NB4 (cell line): ENCODE measurements around the gene NXNL1.

Experiments used
- DNase-seq: peaks from one replicate; pipeline ENCODE4 v3.0.0; 2010; ENCODE audit warnings: low read depth
- H3K4me3 ChIP-seq: one replicate; pipeline ENCODE4 v1.5.1; 2011; ENCODE audit warnings: mild to moderate bottlenecking, low read depth, low read length, moderate library complexity
- MYC ChIP-seq: IDR thresholded peaks from 2 replicates; pipeline ENCODE4 v1.6.1; 2011; ENCODE audit warnings: low read depth, low read length
- POLR2A ChIP-seq: IDR thresholded peaks from 2 replicates; pipeline ENCODE4 v1.6.1; 2011; ENCODE audit warnings: mild to moderate bottlenecking; ENCODE audit not compliant: insufficient read length; ENCODE audit errors: extremely low read depth
- TF ChIP-seq, protein P1 (sequence below): IDR thresholded peaks from 2 replicates; pipeline ENCODE4 v1.6.1; 2011; ENCODE audit warnings: low read depth, low read length
- TF ChIP-seq, protein P2 (sequence below): IDR thresholded peaks from one replicate; pipeline ENCODE4 v1.5.1; 2012; ENCODE audit warnings: low read depth, low read length

Gene NXNL1

GRCh38 chr19:17470068-17470841, 9.5 kb upstream of the NXNL1 start, which contains the start of gene SLC27A1:
SLC27A1 (plus strand) TSS chr19:17470524; CDS start chr19:17470541, 17 bp downstream.
- peak; percentile 98 for DNase-seq
- TF ChIP-seq, protein P1, sequence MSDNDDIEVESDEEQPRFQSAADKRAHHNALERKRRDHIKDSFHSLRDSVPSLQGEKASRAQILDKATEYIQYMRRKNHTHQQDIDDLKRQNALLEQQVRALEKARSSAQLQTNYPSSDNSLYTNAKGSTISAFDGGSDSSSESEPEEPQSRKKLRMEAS = no peak
- TF ChIP-seq MYC (no peak), POLR2A (no peak)
- TF ChIP-seq, protein P2, sequence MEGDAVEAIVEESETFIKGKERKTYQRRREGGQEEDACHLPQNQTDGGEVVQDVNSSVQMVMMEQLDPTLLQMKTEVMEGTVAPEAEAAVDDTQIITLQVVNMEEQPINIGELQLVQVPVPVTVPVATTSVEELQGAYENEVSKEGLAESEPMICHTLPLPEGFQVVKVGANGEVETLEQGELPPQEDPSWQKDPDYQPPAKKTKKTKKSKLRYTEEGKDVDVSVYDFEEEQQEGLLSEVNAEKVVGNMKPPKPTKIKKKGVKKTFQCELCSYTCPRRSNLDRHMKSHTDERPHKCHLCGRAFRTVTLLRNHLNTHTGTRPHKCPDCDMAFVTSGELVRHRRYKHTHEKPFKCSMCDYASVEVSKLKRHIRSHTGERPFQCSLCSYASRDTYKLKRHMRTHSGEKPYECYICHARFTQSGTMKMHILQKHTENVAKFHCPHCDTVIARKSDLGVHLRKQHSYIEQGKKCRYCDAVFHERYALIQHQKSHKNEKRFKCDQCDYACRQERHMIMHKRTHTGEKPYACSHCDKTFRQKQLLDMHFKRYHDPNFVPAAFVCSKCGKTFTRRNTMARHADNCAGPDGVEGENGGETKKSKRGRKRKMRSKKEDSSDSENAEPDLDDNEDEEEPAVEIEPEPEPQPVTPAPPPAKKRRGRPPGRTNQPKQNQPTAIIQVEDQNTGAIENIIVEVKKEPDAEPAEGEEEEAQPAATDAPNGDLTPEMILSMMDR = no peak
- peak within 1 kb of the TSS; percentile 65 for H3K4me3 ChIP-seq

DNA sequence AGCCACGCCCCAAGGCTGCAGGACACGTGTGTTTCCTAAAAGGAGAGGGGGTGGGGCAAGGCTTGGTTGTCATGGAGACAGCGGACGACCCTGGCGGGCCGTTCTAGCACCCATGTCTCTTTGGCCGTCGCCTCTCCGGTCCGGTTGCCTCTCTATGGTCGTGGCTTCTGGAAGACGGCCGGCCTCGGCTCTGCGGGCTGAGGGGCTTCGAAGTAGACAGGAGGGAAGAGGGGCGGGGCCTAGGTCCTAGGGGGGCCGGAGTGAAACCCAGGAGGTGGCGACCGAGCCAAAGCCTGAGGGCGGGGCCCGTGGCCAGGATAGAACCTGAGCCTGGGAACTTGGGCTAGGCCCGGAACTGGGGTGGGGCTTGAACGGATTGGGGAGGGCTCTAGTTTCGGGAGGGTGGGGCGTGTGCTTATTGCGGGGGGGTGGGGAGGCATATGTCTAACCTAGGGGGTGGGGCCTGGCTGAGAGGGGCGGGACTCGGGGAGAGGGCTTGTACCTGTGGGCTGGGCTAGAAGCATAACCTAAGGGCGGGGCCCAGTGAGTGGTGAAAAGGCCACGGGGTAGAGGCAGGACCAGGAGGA, 8.8 kb upstream of the NXNL1 start:
- TF ChIP-seq MYC = no peak
- TF ChIP-seq POLR2A = no peak
- TF ChIP-seq, protein P2 = no peak
- TF ChIP-seq, protein P1 = no peak
- H3K4me3 ChIP-seq = peak overlapping the region; percentile 65
- peak; percentile 91 for DNase-seq

- peak overlapping the region; percentile 34 for H3K4me3 ChIP-seq
- TF ChIP-seq, protein P2 = no peak
- TF ChIP-seq, protein P1 = no peak
- no peak for TF ChIP-seq POLR2A
- TF ChIP-seq MYC = no peak
- no peak for DNase-seq
These were observed 8.4 kb upstream of the NXNL1 start for GRCh38 chr19:17469092-17469480.

GRCh38 chr19:17468302-17469091, 7.8 kb upstream of the NXNL1 start:
- no peak for TF ChIP-seq MYC
- TF ChIP-seq, protein P2 = no peak
- TF ChIP-seq, protein P1 = no peak
- no peak for TF ChIP-seq POLR2A
- no peak overlapping the region for H3K4me3 ChIP-seq
- DNase-seq = no peak

GRCh38 chr19:17467471-17468301, 7.0 kb upstream of the NXNL1 start:
- DNase-seq = no peak
- TF ChIP-seq, protein P1 = no peak
- TF ChIP-seq, protein P2 = no peak
- TF ChIP-seq MYC (no peak), POLR2A (no peak)

More at GRCh38 chr19:17467471-17468301, 7.0 kb upstream of the NXNL1 start:
- H3K4me3 ChIP-seq = no peak overlapping the region
